ENCODE measurements around the gene C9orf50.
A peak's percentile ranks its signal among the peaks of the same experiment; 100 is the strongest.
"Not testable (repeated sequence)": the region's sequence is repeated elsewhere in the genome, so short reads cannot be mapped to it uniquely, and the experiment has no call there.

C9orf50 gene

GRCh38 chr9:129667378-129667777 is 46.5 kb upstream of the C9orf50 start:
- ATAC-seq (ENCODE audit: low read depth), result no peak
- Histone ChIP-seq H3K9me3 (ENCODE audit: severe bottlenecking) (no peaks in the 10 kb centered on the region), H3K36me3 (ENCODE audit: low read depth) (no peaks in the 10 kb centered on the region), H3K27me3 (ENCODE audit: insufficient read depth, poor library complexity, severe bottlenecking) (peaks cover 16% of the 10 kb centered on the region), H3K4me1 (ENCODE audit: insufficient read depth, poor library complexity, severe bottlenecking) (no peaks in the 10 kb centered on the region), H3K4me3 (ENCODE audit: severe bottlenecking) (no peak overlapping the region), H3K27ac (ENCODE audit: poor library complexity, severe bottlenecking) (no peak overlapping the region)
- no peak for TF ChIP-seq CTCF (IDR thresholded peaks at IDR 0.05; ENCODE audit: poor library complexity, severe bottlenecking)
- DNase-seq (ENCODE audit: low spot score), result no peak

- Histone ChIP-seq H3K9me3 (ENCODE audit: severe bottlenecking) (no peaks in the 10 kb centered on the region), H3K4me3 (ENCODE audit: severe bottlenecking) (no peak overlapping the region), H3K4me1 (ENCODE audit: insufficient read depth, poor library complexity, severe bottlenecking) (no peaks in the 10 kb centered on the region), H3K27ac (ENCODE audit: poor library complexity, severe bottlenecking) (no peak overlapping the region), H3K27me3 (ENCODE audit: insufficient read depth, poor library complexity, severe bottlenecking) (peaks cover 16% of the 10 kb centered on the region), H3K36me3 (ENCODE audit: low read depth) (no peaks in the 10 kb centered on the region)
- DNase-seq (ENCODE audit: low spot score) (no peak), ATAC-seq (ENCODE audit: low read depth) (no peak)
- no peak for TF ChIP-seq CTCF (IDR thresholded peaks at IDR 0.05; ENCODE audit: poor library complexity, severe bottlenecking)
Measured at GRCh38 chr9:129666575-129666974, 45.7 kb upstream of the C9orf50 start.

GRCh38 chr9:129665814-129666520 is 45.1 kb upstream of the C9orf50 start:
- Histone ChIP-seq H3K9me3 (ENCODE audit: severe bottlenecking) (no peaks in the 10 kb centered on the region), H3K4me3 (ENCODE audit: severe bottlenecking) (peak overlapping the region; percentile 27), H3K27me3 (ENCODE audit: insufficient read depth, poor library complexity, severe bottlenecking) (peaks cover 16% of the 10 kb centered on the region), H3K27ac (ENCODE audit: poor library complexity, severe bottlenecking) (no peak overlapping the region), H3K36me3 (ENCODE audit: low read depth) (no peaks in the 10 kb centered on the region), H3K4me1 (ENCODE audit: insufficient read depth, poor library complexity, severe bottlenecking) (no peaks in the 10 kb centered on the region)
- no peak for ATAC-seq (ENCODE audit: low read depth)
- no peak for DNase-seq (ENCODE audit: low spot score)
- TF ChIP-seq CTCF (IDR thresholded peaks at IDR 0.05; ENCODE audit: poor library complexity, severe bottlenecking), result no peak

- DNase-seq (ENCODE audit: low spot score) (no peak), ATAC-seq (ENCODE audit: low read depth) (0 out of 3 replicates have a peak, but pooled peaks have one; percentile 31)
- Histone ChIP-seq H3K27ac (ENCODE audit: poor library complexity, severe bottlenecking) (no peak within 1 kb of the TSS), H3K4me3 (ENCODE audit: severe bottlenecking) (peak within 1 kb of the TSS; percentile 27), H3K4me1 (ENCODE audit: insufficient read depth, poor library complexity, severe bottlenecking) (no peaks in the 10 kb centered on the region), H3K9me3 (ENCODE audit: severe bottlenecking) (no peaks in the 10 kb centered on the region), H3K36me3 (ENCODE audit: low read depth) (no peaks in the 10 kb centered on the region), H3K27me3 (ENCODE audit: insufficient read depth, poor library complexity, severe bottlenecking) (peaks cover 16% of the 10 kb centered on the region)
- TF ChIP-seq CTCF (IDR thresholded peaks at IDR 0.05; ENCODE audit: poor library complexity, severe bottlenecking), result no peak
Measured at GRCh38 chr9:129665389-129665775, 44.5 kb upstream of the C9orf50 start, which contains the start of gene PRRX2. TSS of gene PRRX2 (plus strand) at chr9:129665647. CDS start at chr9:129665868, 221 bp downstream.

- Histone ChIP-seq H3K36me3 (ENCODE audit: low read depth) (no peaks in the 10 kb centered on the region), H3K9me3 (ENCODE audit: severe bottlenecking) (no peaks in the 10 kb centered on the region), H3K27ac (ENCODE audit: poor library complexity, severe bottlenecking) (no peak overlapping the region), H3K4me3 (ENCODE audit: severe bottlenecking) (no peak overlapping the region), H3K27me3 (ENCODE audit: insufficient read depth, poor library complexity, severe bottlenecking) (peaks cover 16% of the 10 kb centered on the region), H3K4me1 (ENCODE audit: insufficient read depth, poor library complexity, severe bottlenecking) (no peaks in the 10 kb centered on the region)
- DNase-seq (ENCODE audit: low spot score) (no peak), ATAC-seq (ENCODE audit: low read depth) (no peak)
- TF ChIP-seq CTCF (IDR thresholded peaks at IDR 0.05; ENCODE audit: poor library complexity, severe bottlenecking), result no peak
Measured at GRCh38 chr9:129664746-129665388, 44.0 kb upstream of the C9orf50 start.

GRCh38 chr9:129662239-129662638 is 41.3 kb upstream of the C9orf50 start:
- H3K36me3 ChIP-seq (ENCODE audit: low read depth); DNase-seq (ENCODE audit: low spot score); H3K4me3 ChIP-seq (ENCODE audit: severe bottlenecking); H3K27ac ChIP-seq (ENCODE audit: poor library complexity, severe bottlenecking); H3K9me3 ChIP-seq (ENCODE audit: severe bottlenecking); H3K4me1 ChIP-seq (ENCODE audit: insufficient read depth, poor library complexity, severe bottlenecking); ATAC-seq (ENCODE audit: low read depth): not testable (repeated sequence)
- peaks cover 16% of the 10 kb centered on the region for H3K27me3 ChIP-seq (ENCODE audit: insufficient read depth, poor library complexity, severe bottlenecking)

Data from RWPE2 (cell line).